GM12878 (cell line): ENCODE data around the gene ARHGAP30. TPM values are rescaled to one million over a fixed set of nuclear protein-coding genes. Genes with fewer than 3 reads are reported as not detected.

Source experiments
- CBX5 ChIP-seq: sonication (generic); IDR thresholded peaks from 2 replicates; pipeline ENCODE4 v1.6.1; 2016; ENCODE audit warnings: low read depth, moderate library complexity, mild to moderate bottlenecking, inconsistent platforms
- CEBPZ ChIP-seq: fragments of 150-350 bp; IDR thresholded peaks from 2 replicates; pipeline ENCODE4 v1.6.1; 2016; ENCODE audit warnings: low read depth, low read length
- ELK1 ChIP-seq: IDR thresholded peaks from 2 replicates; pipeline ENCODE4 v1.6.1; 2012; ENCODE audit warnings: low read depth, low read length, improper control_type of control experiment
- EP300 ChIP-seq, 2 experiments: fragments of 150-350 bp in 1 of 2; IDR thresholded peaks; 2 replicates each; pipeline ENCODE4 v1.6.1; 2011 to 2012; ENCODE audit warnings: low read depth in 2 of 2, low read length in 2 of 2, borderline replicate concordance in 1 of 2, improper control_type of control experiment in 1 of 2, inconsistent platforms in 1 of 2; ENCODE audit not compliant: control insufficient read depth in 1 of 2
- JUND ChIP-seq: IDR thresholded peaks from 2 replicates; pipeline ENCODE4 v1.6.1; 2012; ENCODE audit warnings: low read depth, mild to moderate bottlenecking, low read length, improper control_type of control experiment, moderate library complexity
- KDM1A ChIP-seq: fragments of 200-600 bp; sonication (generic); IDR thresholded peaks from 2 replicates; pipeline ENCODE4 v1.6.1; 2016; ENCODE audit warnings: borderline replicate concordance
- NR2C2 ChIP-seq: IDR thresholded peaks from 2 replicates; pipeline ENCODE4 v1.6.1; 2011; ENCODE audit warnings: borderline replicate concordance, low read depth; ENCODE audit not compliant: control insufficient read depth, insufficient read length
- RELA ChIP-seq: fragments of 450-650 bp; IDR thresholded peaks from 2 replicates; pipeline ENCODE4 v1.8.0; 2014; ENCODE audit warnings: borderline replicate concordance; ENCODE audit not compliant: partially characterized antibody
- RFX5 ChIP-seq: IDR thresholded peaks from 2 replicates; pipeline ENCODE4 v1.6.1; 2011; ENCODE audit warnings: low read depth, low read length, improper control_type of control experiment
- TCF3 ChIP-seq: IDR thresholded peaks from 2 replicates; pipeline ENCODE4 v1.6.1; 2012; ENCODE audit warnings: low read depth, mild to moderate bottlenecking, low read length, borderline replicate concordance; ENCODE audit not compliant: insufficient read depth
- ZNF687 ChIP-seq: fragments of 450-650 bp; IDR thresholded peaks from 2 replicates; pipeline ENCODE4 v1.6.1; 2017; ENCODE audit warnings: mild to moderate bottlenecking, moderate library complexity
- polyA plus RNA-seq, 11 experiments: library from polyadenylated mRNA; depleted of rRNA in 4 of 11; unstranded in 6 of 11; stranded (reverse) in 5 of 11; fragments of >200 nt; fragmentation: Nextera tagmentation in 4 of 11; fragmentation: Illumina TruSeq in 1 of 11; extraction: Ambion mirVana in 4 of 11; extraction: Trizol in 1 of 11; gene quantifications; 1 replicate in 1 of 11; 2 replicates in 10 of 11; pipeline versions ENCODE4 v1.2.1 to v1.2.3, GENCODE V29; 2011 to 2016; ENCODE audit warnings: inconsistent platforms in 2 of 11, missing spikeins in 2 of 11, low read depth in 1 of 11
- total RNA-seq, 4 experiments: library from RNA; depleted of rRNA in 3 of 4; stranded (reverse); fragments of >200 nt in 3 of 4; fragmentation: Illumina TruSeq in 1 of 4; extraction: Trizol in 1 of 4; gene quantifications; 2 replicates each; pipeline versions ENCODE4 v1.2.1 to v1.2.3, GENCODE V29; 2013 to 2021
- TF ChIP-seq, protein P1 (sequence below): fragments of 450-650 bp; IDR thresholded peaks from 2 replicates; pipeline ENCODE4 v1.6.1; 2017; ENCODE audit warnings: mild to moderate bottlenecking
- TF ChIP-seq, protein P2 (sequence below): IDR thresholded peaks from 2 replicates; pipeline ENCODE4 v1.6.1; 2012; ENCODE audit warnings: low read length, inconsistent platforms
- TF ChIP-seq, protein P3 (sequence below): fragments of 450-650 bp; IDR thresholded peaks from 2 replicates; pipeline ENCODE4 v1.6.1; 2014; ENCODE audit warnings: mild to moderate bottlenecking
- TF ChIP-seq, protein P4 (sequence below): fragments of 450-650 bp; IDR thresholded peaks from 2 replicates; pipeline ENCODE4 v1.6.1; 2016; ENCODE audit warnings: mild to moderate bottlenecking

ARHGAP30 gene
- total and polyA plus RNA-seq, 10 of the 15 experiments (the other 5 are each of a cell fraction or from before 2014, with no cell fraction given), result 12.9 to 143 (median 76.3) TPM

- TF ChIP-seq CEBPZ (no peak), CBX5 (no peak), EP300 (IDR thresholded peaks at IDR 0.05; ENCODE audit: borderline replicate concordance in 1 of 2, control insufficient read depth in 1 of 2, low read depth in 2 of 2, low read length in 2 of 2) (no peak), NR2C2 (no peak), JUND (no peak), ZNF687 (0 out of 2 replicates have a peak, but pooled peaks have one; percentile 0), RELA (no peak), KDM1A (no peak), RFX5 (no peak), ELK1 (no peak), TCF3 (no peak)
- TF ChIP-seq, protein P1, sequence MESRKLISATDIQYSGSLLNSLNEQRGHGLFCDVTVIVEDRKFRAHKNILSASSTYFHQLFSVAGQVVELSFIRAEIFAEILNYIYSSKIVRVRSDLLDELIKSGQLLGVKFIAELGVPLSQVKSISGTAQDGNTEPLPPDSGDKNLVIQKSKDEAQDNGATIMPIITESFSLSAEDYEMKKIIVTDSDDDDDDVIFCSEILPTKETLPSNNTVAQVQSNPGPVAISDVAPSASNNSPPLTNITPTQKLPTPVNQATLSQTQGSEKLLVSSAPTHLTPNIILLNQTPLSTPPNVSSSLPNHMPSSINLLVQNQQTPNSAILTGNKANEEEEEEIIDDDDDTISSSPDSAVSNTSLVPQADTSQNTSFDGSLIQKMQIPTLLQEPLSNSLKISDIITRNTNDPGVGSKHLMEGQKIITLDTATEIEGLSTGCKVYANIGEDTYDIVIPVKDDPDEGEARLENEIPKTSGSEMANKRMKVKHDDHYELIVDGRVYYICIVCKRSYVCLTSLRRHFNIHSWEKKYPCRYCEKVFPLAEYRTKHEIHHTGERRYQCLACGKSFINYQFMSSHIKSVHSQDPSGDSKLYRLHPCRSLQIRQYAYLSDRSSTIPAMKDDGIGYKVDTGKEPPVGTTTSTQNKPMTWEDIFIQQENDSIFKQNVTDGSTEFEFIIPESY, result no peak
- TF ChIP-seq, protein P2, sequence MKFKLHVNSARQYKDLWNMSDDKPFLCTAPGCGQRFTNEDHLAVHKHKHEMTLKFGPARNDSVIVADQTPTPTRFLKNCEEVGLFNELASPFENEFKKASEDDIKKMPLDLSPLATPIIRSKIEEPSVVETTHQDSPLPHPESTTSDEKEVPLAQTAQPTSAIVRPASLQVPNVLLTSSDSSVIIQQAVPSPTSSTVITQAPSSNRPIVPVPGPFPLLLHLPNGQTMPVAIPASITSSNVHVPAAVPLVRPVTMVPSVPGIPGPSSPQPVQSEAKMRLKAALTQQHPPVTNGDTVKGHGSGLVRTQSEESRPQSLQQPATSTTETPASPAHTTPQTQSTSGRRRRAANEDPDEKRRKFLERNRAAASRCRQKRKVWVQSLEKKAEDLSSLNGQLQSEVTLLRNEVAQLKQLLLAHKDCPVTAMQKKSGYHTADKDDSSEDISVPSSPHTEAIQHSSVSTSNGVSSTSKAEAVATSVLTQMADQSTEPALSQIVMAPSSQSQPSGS, result no peak
- TF ChIP-seq, protein P3, sequence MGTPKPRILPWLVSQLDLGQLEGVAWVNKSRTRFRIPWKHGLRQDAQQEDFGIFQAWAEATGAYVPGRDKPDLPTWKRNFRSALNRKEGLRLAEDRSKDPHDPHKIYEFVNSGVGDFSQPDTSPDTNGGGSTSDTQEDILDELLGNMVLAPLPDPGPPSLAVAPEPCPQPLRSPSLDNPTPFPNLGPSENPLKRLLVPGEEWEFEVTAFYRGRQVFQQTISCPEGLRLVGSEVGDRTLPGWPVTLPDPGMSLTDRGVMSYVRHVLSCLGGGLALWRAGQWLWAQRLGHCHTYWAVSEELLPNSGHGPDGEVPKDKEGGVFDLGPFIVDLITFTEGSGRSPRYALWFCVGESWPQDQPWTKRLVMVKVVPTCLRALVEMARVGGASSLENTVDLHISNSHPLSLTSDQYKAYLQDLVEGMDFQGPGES, result no peak
- TF ChIP-seq, protein P4, sequence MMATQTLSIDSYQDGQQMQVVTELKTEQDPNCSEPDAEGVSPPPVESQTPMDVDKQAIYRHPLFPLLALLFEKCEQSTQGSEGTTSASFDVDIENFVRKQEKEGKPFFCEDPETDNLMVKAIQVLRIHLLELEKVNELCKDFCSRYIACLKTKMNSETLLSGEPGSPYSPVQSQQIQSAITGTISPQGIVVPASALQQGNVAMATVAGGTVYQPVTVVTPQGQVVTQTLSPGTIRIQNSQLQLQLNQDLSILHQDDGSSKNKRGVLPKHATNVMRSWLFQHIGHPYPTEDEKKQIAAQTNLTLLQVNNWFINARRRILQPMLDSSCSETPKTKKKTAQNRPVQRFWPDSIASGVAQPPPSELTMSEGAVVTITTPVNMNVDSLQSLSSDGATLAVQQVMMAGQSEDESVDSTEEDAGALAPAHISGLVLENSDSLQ, result no peak
Observed at GRCh38 chr1:161039154-161039545, 30.5 kb downstream of the ARHGAP30 start (continued).
